Mesothelial cell of epicardium (in vitro differentiated cells): ENCODE data around the gene FCAMR. TPM values are rescaled to one million over a fixed set of nuclear protein-coding genes. Genes with fewer than 3 reads are reported as not detected.

ENCODE experiments used
- DNase-seq, 2 experiments: peaks; one replicate each; pipeline ENCODE4 v3.0.0; 2021; ENCODE audit warnings: low spot score in 2 of 2; ENCODE audit not compliant: unreplicated experiment in 2 of 2
- H3K27ac Mint-ChIP-seq: 2 replicates; pipeline ENCODE4 v1.8.0; 2021; ENCODE audit warnings: mixed read lengths
- H3K27me3 Mint-ChIP-seq: 2 replicates; pipeline ENCODE4 v1.8.0; 2021; ENCODE audit warnings: low read depth, mixed read lengths
- H3K36me3 Mint-ChIP-seq: 2 replicates; pipeline ENCODE4 v1.8.0; 2021; ENCODE audit warnings: mixed read lengths
- H3K4me1 Mint-ChIP-seq: 2 replicates; pipeline ENCODE4 v1.8.0; 2021; ENCODE audit warnings: mixed read lengths
- H3K4me3 Mint-ChIP-seq: 2 replicates; pipeline ENCODE4 v1.8.0; 2021; ENCODE audit warnings: mild to moderate bottlenecking, moderate library complexity, mixed read lengths
- H3K9me3 Mint-ChIP-seq: 2 replicates; pipeline ENCODE4 v1.8.0; 2021; ENCODE audit warnings: mixed read lengths
- CTCF ChIP-seq: fragments of 200-600 bp; sonication (generic); IDR thresholded peaks from one replicate; pipeline ENCODE4 v1.5.0; 2021; ENCODE audit warnings: antibody characterized with exemption; ENCODE audit not compliant: unreplicated experiment
- total RNA-seq: library from RNA; stranded (reverse); gene quantifications from 3 replicates; pipeline ENCODE4 v1.2.1, GENCODE V29; 2021

Gene FCAMR
- total RNA-seq, 1 donor from 2014 or later: not detected

- H3K4me3 Mint-ChIP-seq: no peak overlapping the region
- peaks cover 3% of the 10 kb centered on the region for H3K36me3 Mint-ChIP-seq
- H3K4me1 Mint-ChIP-seq: peaks cover 29% of the 10 kb centered on the region
- H3K27me3 Mint-ChIP-seq: peaks cover 30% of the 10 kb centered on the region
- no peak for DNase-seq
- no peak for TF ChIP-seq CTCF
- H3K9me3 Mint-ChIP-seq: peaks cover 5% of the 10 kb centered on the region
- no peak overlapping the region for H3K27ac Mint-ChIP-seq
Measured at GRCh38 chr1:207009182-207009850, 39.1 kb upstream of the FCAMR start.

- Mint-ChIP-seq H3K4me3 (no peak overlapping the region), H3K27me3 (peaks cover 15% of the 10 kb centered on the region), H3K27ac (peak overlapping the region; percentile 86), H3K4me1 (peaks cover 29% of the 10 kb centered on the region), H3K36me3 (peaks cover 3% of the 10 kb centered on the region), H3K9me3 (peaks cover 5% of the 10 kb centered on the region)
- no peak for DNase-seq
- no peak for TF ChIP-seq CTCF
Measured at GRCh38 chr1:207007352-207008033, 37.2 kb upstream of the FCAMR start.

GRCh38 chr1:207006914-207007313 lies 36.7 kb upstream of the FCAMR start:
- H3K36me3 Mint-ChIP-seq: peaks cover 3% of the 10 kb centered on the region
- H3K9me3 Mint-ChIP-seq: peaks cover 5% of the 10 kb centered on the region
- peaks cover 29% of the 10 kb centered on the region for H3K4me1 Mint-ChIP-seq
- peak overlapping the region; percentile 86 for H3K27ac Mint-ChIP-seq
- H3K27me3 Mint-ChIP-seq: peaks cover 9% of the 10 kb centered on the region
- DNase-seq: no peak
- no peak overlapping the region for H3K4me3 Mint-ChIP-seq
- no peak for TF ChIP-seq CTCF

- Mint-ChIP-seq H3K27me3 (peaks cover 4% of the 10 kb centered on the region), H3K36me3 (peaks cover 3% of the 10 kb centered on the region), H3K4me3 (no peak overlapping the region), H3K4me1 (peaks cover 29% of the 10 kb centered on the region), H3K27ac (peak overlapping the region; percentile 44), H3K9me3 (peaks cover 5% of the 10 kb centered on the region)
- TF ChIP-seq CTCF: no peak
- no peak for DNase-seq
Measured at GRCh38 chr1:207006083-207006482, 35.8 kb upstream of the FCAMR start.

GRCh38 chr1:207004931-207005830 lies 34.9 kb upstream of the FCAMR start:
- peaks cover 3% of the 10 kb centered on the region for H3K36me3 Mint-ChIP-seq
- peak; percentile 51 for TF ChIP-seq CTCF
- no peaks in the 10 kb centered on the region for H3K27me3 Mint-ChIP-seq
- no peak overlapping the region for H3K4me3 Mint-ChIP-seq
- DNase-seq: no peak
- H3K27ac Mint-ChIP-seq: no peak overlapping the region
- H3K9me3 Mint-ChIP-seq: peaks cover 5% of the 10 kb centered on the region
- H3K4me1 Mint-ChIP-seq: peaks cover 27% of the 10 kb centered on the region
